Measurements from ENCODE around the gene CTBP1.

CTBP1 gene

DNA sequence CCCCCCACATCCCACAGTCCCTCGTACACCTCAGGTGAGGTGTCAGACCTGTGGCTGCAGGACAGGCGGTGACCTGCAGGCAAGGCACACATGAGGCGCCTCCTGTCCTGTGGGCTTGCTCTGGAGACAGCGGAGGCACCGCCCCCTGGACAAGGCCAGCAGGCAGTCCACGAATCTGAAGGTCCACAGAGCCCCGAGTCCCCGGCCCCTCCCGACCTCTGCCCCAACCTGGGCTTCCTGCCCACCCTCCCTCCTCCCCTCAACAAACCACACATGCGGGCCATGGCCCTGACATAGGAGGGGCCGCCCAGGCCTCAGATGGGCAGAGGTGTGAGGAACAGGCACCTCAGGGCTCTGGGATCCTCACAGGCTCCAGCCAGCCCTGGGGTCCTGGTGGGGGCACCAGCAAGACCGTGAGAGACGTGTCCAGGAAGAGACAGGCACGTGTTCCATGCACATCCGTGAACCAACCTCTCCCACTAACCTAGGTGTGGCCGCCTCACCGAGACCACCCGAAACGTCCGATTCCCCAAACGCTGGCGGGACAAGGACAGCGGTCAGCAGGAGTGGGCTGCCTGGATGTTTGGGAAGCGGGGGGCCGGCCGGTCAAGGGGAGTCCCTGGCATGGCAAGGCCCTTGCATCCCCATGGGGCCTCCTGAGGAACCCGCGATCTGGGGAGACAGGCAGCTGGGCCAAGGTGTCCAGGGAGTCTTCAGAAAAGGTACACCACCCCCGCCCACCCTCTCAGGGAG lies 25.8 kb downstream of the CTBP1 start:
- Histone ChIP-seq H3K4me1 (ENCODE audit: insufficient read depth, low read length, poor library complexity, severe bottlenecking) (peaks cover 4% of the 10 kb centered on the region), H4K20me1 (ENCODE audit: insufficient read depth, low read length, poor library complexity, severe bottlenecking) (peaks cover 15% of the 10 kb centered on the region), H3K9me3 (ENCODE audit: insufficient read depth, low read depth, low read length) (no peaks in the 10 kb centered on the region), H2AFZ (ENCODE audit: low read length) (no peak overlapping the region), H3K36me3 (ENCODE audit: insufficient read depth, low read length) (peaks cover 54% of the 10 kb centered on the region; the same call in 1 of the 2 replicates), H3K27me3 (ENCODE audit: insufficient read depth, low read length, poor library complexity, severe bottlenecking) (no peaks in the 10 kb centered on the region), H3K4me3 (ENCODE audit: low read length, poor library complexity, severe bottlenecking) (no peak overlapping the region), H3K4me2 (ENCODE audit: low read depth, low read length, poor library complexity, severe bottlenecking) (no peak overlapping the region), H3K9ac (ENCODE audit: low read depth, low read length, poor library complexity, severe bottlenecking) (no peak overlapping the region), H3K79me2 (ENCODE audit: insufficient read depth, low read length) (0 out of 2 replicates have a peak, but pooled peaks cover 5% of the 10 kb centered on the region), H3K9me2 (replicated peaks; ENCODE audit: low read depth, low read length) (no peaks in the 10 kb centered on the region), H3F3A (ENCODE audit: low read depth) (no peaks in the 10 kb centered on the region)
- TF ChIP-seq, protein P1, sequence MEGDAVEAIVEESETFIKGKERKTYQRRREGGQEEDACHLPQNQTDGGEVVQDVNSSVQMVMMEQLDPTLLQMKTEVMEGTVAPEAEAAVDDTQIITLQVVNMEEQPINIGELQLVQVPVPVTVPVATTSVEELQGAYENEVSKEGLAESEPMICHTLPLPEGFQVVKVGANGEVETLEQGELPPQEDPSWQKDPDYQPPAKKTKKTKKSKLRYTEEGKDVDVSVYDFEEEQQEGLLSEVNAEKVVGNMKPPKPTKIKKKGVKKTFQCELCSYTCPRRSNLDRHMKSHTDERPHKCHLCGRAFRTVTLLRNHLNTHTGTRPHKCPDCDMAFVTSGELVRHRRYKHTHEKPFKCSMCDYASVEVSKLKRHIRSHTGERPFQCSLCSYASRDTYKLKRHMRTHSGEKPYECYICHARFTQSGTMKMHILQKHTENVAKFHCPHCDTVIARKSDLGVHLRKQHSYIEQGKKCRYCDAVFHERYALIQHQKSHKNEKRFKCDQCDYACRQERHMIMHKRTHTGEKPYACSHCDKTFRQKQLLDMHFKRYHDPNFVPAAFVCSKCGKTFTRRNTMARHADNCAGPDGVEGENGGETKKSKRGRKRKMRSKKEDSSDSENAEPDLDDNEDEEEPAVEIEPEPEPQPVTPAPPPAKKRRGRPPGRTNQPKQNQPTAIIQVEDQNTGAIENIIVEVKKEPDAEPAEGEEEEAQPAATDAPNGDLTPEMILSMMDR (conservative IDR thresholded peaks at IDR 0.05; ENCODE audit: low read length): no peak
- TF ChIP-seq EZH2phosphoT487 (IDR thresholded peaks at IDR 0.05; ENCODE audit: borderline replicate concordance): no peak

DNA sequence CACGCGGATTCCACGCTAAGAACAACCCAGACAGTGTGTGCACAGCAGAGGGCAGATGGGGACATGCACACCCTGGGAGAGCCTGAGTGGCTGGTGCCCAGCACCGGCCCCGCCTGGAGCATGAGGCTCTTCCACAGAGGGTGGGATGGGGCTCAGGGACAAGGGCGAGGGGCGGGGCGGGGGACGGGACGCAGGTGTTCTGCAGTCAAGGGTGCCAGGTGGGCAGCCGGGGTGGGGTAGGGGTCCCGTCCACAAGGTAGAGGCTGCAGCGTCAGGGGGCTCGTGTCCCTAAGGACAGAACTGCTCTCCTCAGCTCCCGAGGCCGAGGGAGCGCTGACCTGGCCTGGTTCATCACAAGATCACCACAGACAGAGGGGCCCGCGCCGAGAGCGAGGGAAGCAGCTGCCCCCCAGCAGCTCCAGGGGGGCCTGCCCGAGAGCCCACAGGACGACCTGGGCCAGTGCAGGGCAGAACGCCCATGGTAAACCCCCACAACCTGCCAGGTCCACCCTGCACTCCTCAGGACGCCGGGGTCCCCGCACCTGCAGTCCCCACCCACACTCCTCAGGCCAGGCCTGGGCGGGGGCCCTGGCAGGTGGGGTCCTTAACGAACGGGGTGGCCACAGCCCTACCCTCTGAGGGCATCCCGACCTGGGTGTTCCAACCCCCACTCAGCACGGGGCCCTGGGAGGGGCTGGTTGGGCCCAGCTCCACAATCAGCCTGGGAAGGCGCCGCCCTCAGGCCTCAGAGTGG lies 26.7 kb downstream of the CTBP1 start:
- Histone ChIP-seq H3F3A (ENCODE audit: low read depth) (no peaks in the 10 kb centered on the region), H3K36me3 (ENCODE audit: insufficient read depth, low read length) (peaks cover 45% of the 10 kb centered on the region; the same call in 1 of the 2 replicates), H3K4me2 (ENCODE audit: low read depth, low read length, poor library complexity, severe bottlenecking) (no peak overlapping the region), H3K9ac (ENCODE audit: low read depth, low read length, poor library complexity, severe bottlenecking) (no peak overlapping the region), H3K4me3 (ENCODE audit: low read length, poor library complexity, severe bottlenecking) (no peak overlapping the region), H3K9me2 (replicated peaks; ENCODE audit: low read depth, low read length) (no peaks in the 10 kb centered on the region), H3K9me3 (ENCODE audit: insufficient read depth, low read depth, low read length) (no peaks in the 10 kb centered on the region), H3K27me3 (ENCODE audit: insufficient read depth, low read length, poor library complexity, severe bottlenecking) (no peaks in the 10 kb centered on the region), H4K20me1 (ENCODE audit: insufficient read depth, low read length, poor library complexity, severe bottlenecking) (peaks cover 18% of the 10 kb centered on the region), H3K4me1 (ENCODE audit: insufficient read depth, low read length, poor library complexity, severe bottlenecking) (peaks cover 9% of the 10 kb centered on the region), H3K79me2 (ENCODE audit: insufficient read depth, low read length) (0 out of 2 replicates have a peak, but pooled peaks cover 5% of the 10 kb centered on the region), H2AFZ (ENCODE audit: low read length) (no peak overlapping the region)
- TF ChIP-seq EZH2phosphoT487 (IDR thresholded peaks at IDR 0.05; ENCODE audit: borderline replicate concordance): no peak
- TF ChIP-seq, protein P1 (conservative IDR thresholded peaks at IDR 0.05; ENCODE audit: low read length): no peak

DNA sequence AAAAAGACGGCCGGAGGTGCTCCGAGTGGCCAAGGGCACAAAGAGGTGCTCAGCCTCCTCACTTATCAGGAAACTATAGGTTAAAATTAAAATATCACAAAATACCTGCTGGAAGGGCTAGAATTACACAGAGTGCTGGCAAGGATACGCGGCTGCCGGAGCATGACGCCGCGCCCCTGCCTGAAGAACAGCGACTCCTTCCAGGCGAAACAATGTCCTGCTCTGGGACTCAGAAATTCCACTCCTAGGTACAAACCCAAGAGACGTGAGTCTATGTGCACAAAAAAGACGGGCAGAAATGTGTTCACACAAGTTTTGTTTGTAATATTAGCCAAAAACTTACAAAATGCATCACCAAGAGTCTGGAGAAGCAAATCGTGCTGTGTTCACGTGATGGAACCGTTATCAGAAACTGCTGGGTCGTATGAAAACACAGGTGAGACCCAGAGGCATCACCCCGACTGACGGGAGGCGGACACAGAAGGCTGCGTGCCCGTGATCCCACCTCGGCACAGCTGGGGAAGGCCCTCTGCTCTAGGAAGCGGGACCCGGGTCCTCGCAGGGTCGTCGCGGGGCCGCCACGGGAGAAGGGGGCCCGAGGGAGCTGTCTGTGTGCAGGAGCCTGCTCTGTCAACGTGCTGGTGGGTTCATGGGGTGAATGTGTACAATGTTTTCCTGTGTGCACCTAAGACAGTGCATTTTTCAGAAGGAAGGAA lies 27.6 kb downstream of the CTBP1 start:
- Histone ChIP-seq H3K4me2 (ENCODE audit: low read depth, low read length, poor library complexity, severe bottlenecking) (no peak overlapping the region), H3K9me3 (ENCODE audit: insufficient read depth, low read depth, low read length) (no peaks in the 10 kb centered on the region), H3K36me3 (ENCODE audit: insufficient read depth, low read length) (peaks cover 41% of the 10 kb centered on the region; the same call in 1 of the 2 replicates), H3K27me3 (ENCODE audit: insufficient read depth, low read length, poor library complexity, severe bottlenecking) (no peaks in the 10 kb centered on the region), H3K9me2 (replicated peaks; ENCODE audit: low read depth, low read length) (no peaks in the 10 kb centered on the region), H4K20me1 (ENCODE audit: insufficient read depth, low read length, poor library complexity, severe bottlenecking) (peaks cover 18% of the 10 kb centered on the region), H3K4me1 (ENCODE audit: insufficient read depth, low read length, poor library complexity, severe bottlenecking) (peaks cover 9% of the 10 kb centered on the region), H3F3A (ENCODE audit: low read depth) (no peaks in the 10 kb centered on the region), H2AFZ (ENCODE audit: low read length) (no peak overlapping the region), H3K9ac (ENCODE audit: low read depth, low read length, poor library complexity, severe bottlenecking) (no peak overlapping the region), H3K4me3 (ENCODE audit: low read length, poor library complexity, severe bottlenecking) (no peak overlapping the region), H3K79me2 (ENCODE audit: insufficient read depth, low read length) (peaks cover 10% of the 10 kb centered on the region; the same call in 1 of the 2 replicates)
- TF ChIP-seq, protein P1 (conservative IDR thresholded peaks at IDR 0.05; ENCODE audit: low read length): no peak
- no peak for TF ChIP-seq EZH2phosphoT487 (IDR thresholded peaks at IDR 0.05; ENCODE audit: borderline replicate concordance)
